CD4-positive, alpha-beta T cell (primary cell): ENCODE measurements around the gene ANO4. TPM values are rescaled to one million over a fixed set of nuclear protein-coding genes. Genes with fewer than 3 reads are reported as not detected.

Experiments
- ATAC-seq: fragments of 200-7000 bp; cut with Tn5 transposase; one replicate; pipeline ENCODE4 v1.10.0; 2022; ENCODE audit warnings: mild to moderate bottlenecking; ENCODE audit not compliant: poor library complexity
- CTCF ChIA-PET: fragments of 350-600 bp; sonication (Branson Sonifier 250); formaldehyde crosslinking; loops from one replicate; lab custom pipeline; 2021; ENCODE audit warnings: antibody characterized with exemption, inconsistent platforms; lab: Charles Lee
- POLR2A ChIA-PET: fragments of 350-600 bp; sonication (Branson Sonifier 250); formaldehyde crosslinking; loops from one replicate; lab custom pipeline; 2021; ENCODE audit warnings: antibody characterized with exemption, inconsistent platforms; lab: Charles Lee
- DNase-seq, 14 experiments: peaks; one replicate each; pipeline ENCODE4 v3.0.0-alpha.2; 2013 to 2020; ENCODE audit warnings: mixed read lengths in 2 of 14
- H3K27ac ChIP-seq, 2 donors: one replicate each; pipeline versions ENCODE4 v1.5.1 to v1.7.0; 2013; ENCODE audit warnings: low read length in 2 of 2, low read depth in 1 of 2, mild to moderate bottlenecking in 1 of 2
- H3K27me3 ChIP-seq, 2 experiments: 1 replicate in 1 of 2; 2 replicates in 1 of 2; pipeline versions ENCODE4 v1.6.1 to v1.7.0; 2013; ENCODE audit warnings: low read length in 2 of 2, control low read depth in 1 of 2, mild to moderate bottlenecking in 1 of 2, moderate library complexity in 1 of 2; ENCODE audit not compliant: insufficient read depth in 2 of 2, control insufficient read depth in 1 of 2
- H3K36me3 ChIP-seq: one replicate; pipeline ENCODE4 v1.6.1; 2013; ENCODE audit warnings: low read length, control low read depth; ENCODE audit not compliant: insufficient read depth
- H3K4me1 ChIP-seq: one replicate; pipeline ENCODE4 v1.6.1; 2013; ENCODE audit warnings: low read length, control low read depth; ENCODE audit not compliant: insufficient read depth
- H3K4me3 ChIP-seq: one replicate; pipeline ENCODE4 v1.5.1; 2013; ENCODE audit warnings: mild to moderate bottlenecking, low read length, moderate library complexity
- H3K9me3 ChIP-seq, 2 experiments: 1 replicate in 1 of 2; 2 replicates in 1 of 2; pipeline versions ENCODE4 v1.6.1 to v1.7.0; 2013; ENCODE audit warnings: low read length in 2 of 2, mild to moderate bottlenecking in 2 of 2, control low read depth in 1 of 2, moderate library complexity in 1 of 2; ENCODE audit not compliant: control insufficient read depth in 1 of 2, insufficient read depth in 1 of 2
- H3K27ac Mint-ChIP-seq: one replicate; pipeline ENCODE4 v1.8.0; 2020; ENCODE audit warnings: mixed read lengths
- H3K27me3 Mint-ChIP-seq: one replicate; pipeline ENCODE4 v1.8.0; 2021; ENCODE audit warnings: mixed read lengths
- H3K36me3 Mint-ChIP-seq: one replicate; pipeline ENCODE4 v1.8.0; 2021; ENCODE audit warnings: low read depth, mixed read lengths
- H3K4me1 Mint-ChIP-seq: one replicate; pipeline ENCODE4 v1.8.0; 2021; ENCODE audit warnings: low read depth, mixed read lengths
- H3K4me3 Mint-ChIP-seq: one replicate; pipeline ENCODE4 v1.8.0; 2020; ENCODE audit warnings: mild to moderate bottlenecking, mixed read lengths
- H3K9me3 Mint-ChIP-seq: one replicate; pipeline ENCODE4 v1.8.0; 2020; ENCODE audit warnings: mixed read lengths
- intact Hi-C, 2 experiments: fragments of 100-400 bp; cut with DNase I in 1 of 2; cut with micrococcal nuclease in 1 of 2; formaldehyde crosslinking; loops; one replicate each; pipeline versions ENCODE4 v1.15.1 to v1.9.0; 2023 to 2025; cut with DNase I, micrococcal nuclease
- total RNA-seq, 174 experiments: library from RNA in 2 of 174; stranded (reverse) in 2 of 174; gene quantifications; one replicate each; pipeline ENCODE4 v1.2.3 and lab custom pipeline; 2021 to 2026
- TF ChIP-seq, protein P1 (sequence below): fragments of 200-600 bp; IDR thresholded peaks from one replicate; pipeline ENCODE4 v1.8.0; 2022; ENCODE audit warnings: antibody characterized with exemption, mild to moderate bottlenecking

Gene ANO4
- total RNA-seq, 2 experiments from 2014 or later: not detected

DNA sequence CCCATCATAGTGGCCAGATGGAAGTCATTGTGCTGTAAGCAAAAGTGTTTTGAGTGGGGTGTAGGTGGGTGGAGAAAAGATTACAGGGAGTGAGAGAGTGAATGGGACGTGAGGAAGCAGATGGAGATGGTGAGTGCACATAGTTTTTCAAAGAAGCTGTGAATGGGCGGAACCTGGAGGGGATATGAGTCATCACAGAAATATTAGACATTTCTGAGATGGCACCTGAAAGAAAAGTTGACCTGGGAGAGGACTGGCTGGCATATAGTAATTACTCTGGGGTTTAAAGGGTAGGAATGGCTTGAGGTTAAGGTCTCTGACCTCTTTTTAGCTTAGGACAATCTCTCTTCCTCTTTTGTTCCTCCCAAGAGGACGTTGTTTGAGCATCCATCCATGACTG is 50.5 kb downstream of the ANO4 start:
- Mint-ChIP-seq H3K27me3 (no peaks in the 10 kb centered on the region), H3K36me3 (no peaks in the 10 kb centered on the region), H3K27ac (no peak overlapping the region), H3K4me1 (no peaks in the 10 kb centered on the region), H3K9me3 (no peaks in the 10 kb centered on the region), H3K4me3 (no peak overlapping the region)
- DNase-seq (no peak), ATAC-seq (no peak)
- Histone ChIP-seq H3K4me1 (no peaks in the 10 kb centered on the region), H3K27me3 (no peaks in the 10 kb centered on the region), H3K4me3 (no peak overlapping the region), H3K27ac (no peak overlapping the region), H3K36me3 (no peaks in the 10 kb centered on the region), H3K9me3 (no peaks in the 10 kb centered on the region)
- POLR2A ChIA-PET: no interaction called here
- TF ChIP-seq, protein P1, sequence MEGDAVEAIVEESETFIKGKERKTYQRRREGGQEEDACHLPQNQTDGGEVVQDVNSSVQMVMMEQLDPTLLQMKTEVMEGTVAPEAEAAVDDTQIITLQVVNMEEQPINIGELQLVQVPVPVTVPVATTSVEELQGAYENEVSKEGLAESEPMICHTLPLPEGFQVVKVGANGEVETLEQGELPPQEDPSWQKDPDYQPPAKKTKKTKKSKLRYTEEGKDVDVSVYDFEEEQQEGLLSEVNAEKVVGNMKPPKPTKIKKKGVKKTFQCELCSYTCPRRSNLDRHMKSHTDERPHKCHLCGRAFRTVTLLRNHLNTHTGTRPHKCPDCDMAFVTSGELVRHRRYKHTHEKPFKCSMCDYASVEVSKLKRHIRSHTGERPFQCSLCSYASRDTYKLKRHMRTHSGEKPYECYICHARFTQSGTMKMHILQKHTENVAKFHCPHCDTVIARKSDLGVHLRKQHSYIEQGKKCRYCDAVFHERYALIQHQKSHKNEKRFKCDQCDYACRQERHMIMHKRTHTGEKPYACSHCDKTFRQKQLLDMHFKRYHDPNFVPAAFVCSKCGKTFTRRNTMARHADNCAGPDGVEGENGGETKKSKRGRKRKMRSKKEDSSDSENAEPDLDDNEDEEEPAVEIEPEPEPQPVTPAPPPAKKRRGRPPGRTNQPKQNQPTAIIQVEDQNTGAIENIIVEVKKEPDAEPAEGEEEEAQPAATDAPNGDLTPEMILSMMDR: no peak
- intact Hi-C loops: no loop called here
- CTCF ChIA-PET: no interaction called here

DNA sequence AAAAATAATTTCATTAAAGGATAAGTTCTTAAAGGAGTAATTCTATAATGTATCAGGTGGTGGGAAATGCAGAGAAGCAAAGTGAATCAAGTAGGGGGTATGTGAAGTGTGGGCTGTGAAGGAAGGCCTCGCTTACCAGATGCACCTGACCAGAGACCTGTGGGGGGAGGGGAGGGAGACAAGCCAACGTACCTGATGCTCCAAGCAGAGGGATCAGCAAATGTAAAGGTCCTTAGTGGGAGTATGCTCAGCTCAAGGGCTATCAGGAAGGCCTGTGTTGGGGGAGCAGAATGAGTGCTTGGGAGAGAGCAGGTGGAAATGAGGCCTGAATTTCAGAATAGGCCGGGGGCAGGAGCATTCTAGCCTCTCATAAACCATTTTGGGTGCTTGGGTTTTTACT is 57.1 kb downstream of the ANO4 start:
- Histone ChIP-seq H3K27me3 (no peaks in the 10 kb centered on the region), H3K4me1 (no peaks in the 10 kb centered on the region), H3K36me3 (no peaks in the 10 kb centered on the region), H3K4me3 (no peak overlapping the region), H3K27ac (no peak overlapping the region), H3K9me3 (no peaks in the 10 kb centered on the region)
- Mint-ChIP-seq H3K27ac (no peak overlapping the region), H3K27me3 (peaks cover 4% of the 10 kb centered on the region), H3K4me1 (no peaks in the 10 kb centered on the region), H3K4me3 (no peak overlapping the region), H3K36me3 (no peaks in the 10 kb centered on the region), H3K9me3 (no peaks in the 10 kb centered on the region)
- intact Hi-C loops: no loop called here
- TF ChIP-seq, protein P1: no peak
- ChIA-PET CTCF (no interaction called here), POLR2A (no interaction called here)
- ATAC-seq: no peak
- DNase-seq: no peak

DNA sequence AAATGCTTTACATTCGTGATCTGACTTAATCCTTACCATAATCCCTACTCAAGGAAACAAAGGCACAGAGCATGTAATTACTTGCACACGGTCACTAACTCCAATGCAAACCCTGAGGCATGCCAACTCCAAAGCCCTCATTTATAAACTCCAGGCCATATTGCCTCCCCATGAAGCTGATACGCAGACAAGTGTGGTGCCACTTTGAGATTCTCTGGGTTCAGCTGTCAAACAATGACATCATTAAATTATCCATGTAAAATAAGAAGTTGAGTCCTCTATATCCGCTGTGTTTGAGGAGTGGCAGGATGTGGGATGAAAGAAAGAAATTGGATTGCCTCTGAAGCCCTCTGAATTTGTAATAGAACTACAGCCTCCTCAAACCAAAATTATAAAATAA is 62.8 kb downstream of the ANO4 start:
- POLR2A ChIA-PET: no interaction called here
- no peak for ATAC-seq

More for the DNA sequence above, 62.8 kb downstream of the ANO4 start:
- no peaks in the 10 kb centered on the region for H3K9me3 ChIP-seq
- no peak overlapping the region for H3K4me3 ChIP-seq
- no peak overlapping the region for H3K27ac Mint-ChIP-seq
- H3K9me3 Mint-ChIP-seq: no peaks in the 10 kb centered on the region
- H3K4me1 ChIP-seq: no peaks in the 10 kb centered on the region
- DNase-seq: no peak
- no peaks in the 10 kb centered on the region for H3K36me3 ChIP-seq
- H3K27me3 Mint-ChIP-seq: peaks cover 8% of the 10 kb centered on the region
- TF ChIP-seq, protein P1: no peak
- intact Hi-C loops: no loop called here
- H3K4me1 Mint-ChIP-seq: no peaks in the 10 kb centered on the region
- no peaks in the 10 kb centered on the region for H3K36me3 Mint-ChIP-seq
- no peaks in the 10 kb centered on the region for H3K27me3 ChIP-seq
- H3K4me3 Mint-ChIP-seq: no peak overlapping the region
- CTCF ChIA-PET: no interaction called here
- H3K27ac ChIP-seq: no peak overlapping the region
